Cardiac muscle cell (in vitro differentiated cells and primary cell): Measurements from ENCODE around the gene TMEM9. TPM values are rescaled to one million over a fixed set of nuclear protein-coding genes. Genes with fewer than 3 reads are reported as not detected.

Experiments used
- DNase-seq, 2 donors: peaks; one replicate each; pipeline versions ENCODE4 v3.0.0 to v3.0.0-alpha.2; 2010 to 2017; ENCODE audit warnings: low read depth in 1 of 2, low spot score in 1 of 2
- H3K27ac ChIP-seq: fragments of 200-600 bp; sonication (generic); 2 replicates; pipeline ENCODE4 v1.5.1; 2016
- H3K27me3 ChIP-seq: fragments of 200-600 bp; sonication (generic); 2 replicates; pipeline ENCODE4 v1.6.0; 2016; ENCODE audit warnings: control low read depth
- H3K36me3 ChIP-seq: fragments of 200-600 bp; sonication (generic); 2 replicates; pipeline ENCODE4 v1.5.1; 2016; ENCODE audit warnings: control low read depth
- H3K4me1 ChIP-seq: fragments of 200-600 bp; sonication (generic); 2 replicates; pipeline ENCODE4 v1.8.1; 2017; ENCODE audit warnings: low read depth, mild to moderate bottlenecking, mixed run types
- H3K4me3 ChIP-seq: fragments of 200-600 bp; sonication (generic); 2 replicates; pipeline ENCODE4 v1.5.1; 2016; ENCODE audit warnings: mild to moderate bottlenecking
- H3K9me3 ChIP-seq: fragments of 200-600 bp; sonication (generic); 2 replicates; pipeline ENCODE4 v1.5.1; 2017; ENCODE audit warnings: low read depth, mild to moderate bottlenecking, control low read depth
- CTCF ChIP-seq: IDR thresholded peaks from 2 replicates; pipeline ENCODE4 v1.5.1; 2012; ENCODE audit warnings: low read depth, mild to moderate bottlenecking, low read length
- polyA plus RNA-seq: library from polyadenylated mRNA; unstranded; fragments of >200 nt; fragmentation: Nextera tagmentation; extraction: Ambion mirVana; gene quantifications from 2 replicates; pipeline ENCODE4 v1.2.1, GENCODE V29; 2016
- total RNA-seq: library from RNA; depleted of rRNA; stranded (reverse); fragments of >200 nt; gene quantifications from 2 replicates; pipeline ENCODE4 v1.2.3, GENCODE V29; 2016

The TMEM9 gene
- total and polyA plus RNA-seq, 2 experiments from 2014 or later = 171 to 215 TPM

GRCh38 chr1:201131398-201131797, 22.9 kb downstream of the TMEM9 start:
- no peaks in the 10 kb centered on the region for H3K27me3 ChIP-seq
- no peak overlapping the region for H3K4me3 ChIP-seq
- H3K4me1 ChIP-seq = peaks cover 15% of the 10 kb centered on the region
- H3K27ac ChIP-seq = no peak overlapping the region
- TF ChIP-seq CTCF = no peak
- DNase-seq = no peak
- no peaks in the 10 kb centered on the region for H3K36me3 ChIP-seq
- no peaks in the 10 kb centered on the region for H3K9me3 ChIP-seq

GRCh38 chr1:201128962-201129361, 25.3 kb downstream of the TMEM9 start:
- DNase-seq = no peak
- peaks cover 11% of the 10 kb centered on the region for H3K4me1 ChIP-seq
- TF ChIP-seq CTCF = no peak
- no peak overlapping the region for H3K4me3 ChIP-seq
- H3K27me3 ChIP-seq = peaks cover 9% of the 10 kb centered on the region
- H3K27ac ChIP-seq = no peak overlapping the region
- no peaks in the 10 kb centered on the region for H3K9me3 ChIP-seq
- no peaks in the 10 kb centered on the region for H3K36me3 ChIP-seq

- Histone ChIP-seq H3K27me3 (peaks cover 10% of the 10 kb centered on the region), H3K36me3 (no peaks in the 10 kb centered on the region), H3K9me3 (no peaks in the 10 kb centered on the region), H3K4me1 (peaks cover 11% of the 10 kb centered on the region), H3K4me3 (no peak overlapping the region), H3K27ac (no peak overlapping the region)
- TF ChIP-seq CTCF = no peak
- no peak for DNase-seq
Measured at GRCh38 chr1:201128476-201128875, 25.8 kb downstream of the TMEM9 start.

GRCh38 chr1:201127755-201128455, 26.4 kb downstream of the TMEM9 start:
- Histone ChIP-seq H3K4me3 (no peak overlapping the region), H3K9me3 (no peaks in the 10 kb centered on the region), H3K27me3 (peaks cover 16% of the 10 kb centered on the region), H3K36me3 (no peaks in the 10 kb centered on the region), H3K4me1 (peaks cover 11% of the 10 kb centered on the region), H3K27ac (peak overlapping the region; percentile 35)
- TF ChIP-seq CTCF = no peak
- DNase-seq = peak in 1 of 2 donors; percentile 54

GRCh38 chr1:201126832-201127754, 27.2 kb downstream of the TMEM9 start, which contains the start of gene ASCL5:
TSS of gene ASCL5 (minus strand) at chr1:201127184. CDS start at chr1:201115372, 11,812 bp downstream.
- Histone ChIP-seq H3K9me3 (no peaks in the 10 kb centered on the region), H3K36me3 (no peaks in the 10 kb centered on the region), H3K27ac (peak within 1 kb of the TSS; percentile 35), H3K4me1 (peaks cover 11% of the 10 kb centered on the region), H3K4me3 (no peak within 1 kb of the TSS), H3K27me3 (peaks cover 21% of the 10 kb centered on the region)
- no peak for TF ChIP-seq CTCF
- DNase-seq = no peak
